Stomach smooth muscle (tissue), 2 donors: ENCODE data around the gene SELENON.

Experiments
- H3K27ac ChIP-seq: one replicate; pipeline ENCODE4 v1.7.0; 2013; ENCODE audit warnings: mild to moderate bottlenecking, low read length, inconsistent platforms
- H3K27me3 ChIP-seq, 2 donors: one replicate each; pipeline ENCODE4 v1.7.0; 2013; ENCODE audit warnings: low read length in 2 of 2; ENCODE audit not compliant: insufficient read depth in 2 of 2, control insufficient read depth in 1 of 2
- H3K36me3 ChIP-seq, 2 donors: one replicate each; pipeline ENCODE4 v1.7.0; 2013; ENCODE audit warnings: low read length in 2 of 2; ENCODE audit not compliant: control insufficient read depth in 2 of 2, insufficient read depth in 2 of 2
- H3K4me1 ChIP-seq: one replicate; pipeline ENCODE4 v1.7.0; 2013; ENCODE audit warnings: low read length; ENCODE audit not compliant: control insufficient read depth, insufficient read depth
- H3K4me3 ChIP-seq, 2 donors: one replicate each; pipeline ENCODE4 v1.7.0; 2013; ENCODE audit warnings: low read length in 2 of 2
- H3K9ac ChIP-seq, 2 donors: one replicate each; pipeline ENCODE4 v1.7.0; 2013; ENCODE audit warnings: low read length in 2 of 2, mild to moderate bottlenecking in 1 of 2
- H3K9me3 ChIP-seq, 2 donors: one replicate each; pipeline ENCODE4 v1.7.0; 2013; ENCODE audit warnings: low read length in 2 of 2; ENCODE audit not compliant: control insufficient read depth in 2 of 2
- donor health status: healthy.
- donor health status: Pancreatic carcinoma.

The SELENON gene

GRCh38 chr1:25781130-25781433, 18.9 kb upstream of the SELENON start:
- H3K4me3 ChIP-seq: no peak overlapping the region
- H3K27ac ChIP-seq: no peak overlapping the region
- H3K36me3 ChIP-seq: peaks cover 0 to 3% of the 10 kb centered on the region in 2 donors
- H3K27me3 ChIP-seq: no peaks in the 10 kb centered on the region
- H3K9me3 ChIP-seq: no peaks in the 10 kb centered on the region
- peaks cover 5% of the 10 kb centered on the region for H3K4me1 ChIP-seq
- H3K9ac ChIP-seq: no peak overlapping the region

- Histone ChIP-seq H3K4me3 (no peak overlapping the region), H3K27me3 (no peaks in the 10 kb centered on the region), H3K27ac (no peak overlapping the region), H3K9me3 (no peaks in the 10 kb centered on the region), H3K4me1 (peaks cover 9% of the 10 kb centered on the region), H3K9ac (no peak overlapping the region), H3K36me3 (no peaks in the 10 kb centered on the region)
Measured at GRCh38 chr1:25782608-25783201, 17.3 kb upstream of the SELENON start.

GRCh38 chr1:25784575-25785051, 15.4 kb upstream of the SELENON start:
- H3K27me3 ChIP-seq: no peaks in the 10 kb centered on the region
- no peak overlapping the region for H3K9ac ChIP-seq
- H3K4me1 ChIP-seq: peaks cover 9% of the 10 kb centered on the region
- no peaks in the 10 kb centered on the region for H3K36me3 ChIP-seq
- H3K4me3 ChIP-seq: no peak overlapping the region
- no peaks in the 10 kb centered on the region for H3K9me3 ChIP-seq
- H3K27ac ChIP-seq: no peak overlapping the region

- no peaks in the 10 kb centered on the region for H3K9me3 ChIP-seq
- peaks cover 6% of the 10 kb centered on the region for H3K4me1 ChIP-seq
- no peaks in the 10 kb centered on the region for H3K27me3 ChIP-seq
- no peak overlapping the region for H3K9ac ChIP-seq
- H3K4me3 ChIP-seq: no peak overlapping the region
- H3K27ac ChIP-seq: no peak overlapping the region
- H3K36me3 ChIP-seq: no peaks in the 10 kb centered on the region
Measured at GRCh38 chr1:25785333-25786067, 14.5 kb upstream of the SELENON start.

- Histone ChIP-seq H3K9me3 (no peaks in the 10 kb centered on the region), H3K27me3 (no peaks in the 10 kb centered on the region), H3K4me1 (peaks cover 6% of the 10 kb centered on the region), H3K27ac (peak overlapping the region; percentile 24), H3K36me3 (no peaks in the 10 kb centered on the region), H3K9ac (no peak overlapping the region), H3K4me3 (no peak overlapping the region)
Measured at GRCh38 chr1:25786887-25787759, 12.9 kb upstream of the SELENON start.

- no peak overlapping the region for H3K4me3 ChIP-seq
- no peak overlapping the region for H3K9ac ChIP-seq
- H3K36me3 ChIP-seq: no peaks in the 10 kb centered on the region
- no peaks in the 10 kb centered on the region for H3K9me3 ChIP-seq
- no peak overlapping the region for H3K27ac ChIP-seq
- peaks cover 6% of the 10 kb centered on the region for H3K4me1 ChIP-seq
- H3K27me3 ChIP-seq: no peaks in the 10 kb centered on the region
Measured at GRCh38 chr1:25787760-25788166, 12.2 kb upstream of the SELENON start.

- Histone ChIP-seq H3K27ac (no peak overlapping the region), H3K9me3 (no peaks in the 10 kb centered on the region), H3K4me1 (peaks cover 6% of the 10 kb centered on the region), H3K27me3 (no peaks in the 10 kb centered on the region), H3K4me3 (no peak overlapping the region), H3K36me3 (no peaks in the 10 kb centered on the region), H3K9ac (no peak overlapping the region)
Measured at GRCh38 chr1:25790472-25790871, 9.5 kb upstream of the SELENON start.

- H3K27me3 ChIP-seq: no peaks in the 10 kb centered on the region
- no peaks in the 10 kb centered on the region for H3K36me3 ChIP-seq
- H3K27ac ChIP-seq: no peak overlapping the region
- H3K9ac ChIP-seq: no peak overlapping the region
- H3K4me3 ChIP-seq: no peak overlapping the region
- H3K9me3 ChIP-seq: no peaks in the 10 kb centered on the region
- H3K4me1 ChIP-seq: peaks cover 8% of the 10 kb centered on the region
Measured at GRCh38 chr1:25792115-25792514, 7.9 kb upstream of the SELENON start.

- Histone ChIP-seq H3K9ac (no peak overlapping the region), H3K27me3 (no peaks in the 10 kb centered on the region), H3K9me3 (no peaks in the 10 kb centered on the region), H3K4me3 (no peak overlapping the region), H3K27ac (no peak overlapping the region), H3K4me1 (peaks cover 19% of the 10 kb centered on the region), H3K36me3 (no peaks in the 10 kb centered on the region)
Measured at GRCh38 chr1:25793585-25794170, 6.3 kb upstream of the SELENON start.

GRCh38 chr1:25794325-25794724, 5.7 kb upstream of the SELENON start:
- H3K27ac ChIP-seq: no peak overlapping the region
- H3K4me1 ChIP-seq: peaks cover 23% of the 10 kb centered on the region
- no peak overlapping the region for H3K9ac ChIP-seq
- no peak overlapping the region for H3K4me3 ChIP-seq
- H3K36me3 ChIP-seq: no peaks in the 10 kb centered on the region
- H3K9me3 ChIP-seq: no peaks in the 10 kb centered on the region
- no peaks in the 10 kb centered on the region for H3K27me3 ChIP-seq
